Uterus (tissue), 4 donors: ENCODE measurements around the gene XPC. TPM values are rescaled to one million over a fixed set of nuclear protein-coding genes. Genes with fewer than 3 reads are reported as not detected.
A peak's percentile ranks its signal among the peaks of the same experiment; 100 is the strongest.

Experiments
- DNase-seq, 2 donors: peaks; one replicate each; pipeline ENCODE4 v3.0.0-alpha.2; 2019 to 2020
- H3K27ac ChIP-seq, 2 donors: fragments of 200-600 bp; sonication (generic); 1 replicate in 1 of 2; 2 replicates in 1 of 2; pipeline ENCODE4 v1.5.1; 2016 to 2018
- H3K27me3 ChIP-seq, 2 donors: fragments of 200-600 bp; sonication (generic); one replicate each; pipeline ENCODE4 v1.5.1; 2018 to 2019; ENCODE audit warnings: control low read depth in 1 of 2
- H3K36me3 ChIP-seq, 2 donors: fragments of 200-600 bp; sonication (generic); one replicate each; pipeline ENCODE4 v1.5.1; 2019; ENCODE audit warnings: control low read depth in 1 of 2
- H3K4me1 ChIP-seq, 2 donors: fragments of 200-600 bp; sonication (generic); one replicate each; pipeline ENCODE4 v1.5.1; 2018 to 2019; ENCODE audit warnings: control low read depth in 1 of 2
- H3K4me3 ChIP-seq, 2 donors: fragments of 200-600 bp; sonication (generic); 1 replicate in 1 of 2; 2 replicates in 1 of 2; pipeline ENCODE4 v1.5.1; 2018 to 2019; ENCODE audit warnings: mild to moderate bottlenecking in 1 of 2
- H3K9me3 ChIP-seq, 2 donors: fragments of 200-600 bp; sonication (generic); one replicate each; pipeline ENCODE4 v1.5.1; 2019; ENCODE audit warnings: control low read depth in 1 of 2
- POLR2A ChIP-seq, 2 donors: fragments of 450-650 bp; IDR thresholded peaks; one replicate each; pipeline ENCODE4 v1.6.1; 2016; ENCODE audit warnings: antibody characterized with exemption in 2 of 2, mild to moderate bottlenecking in 1 of 2, moderate library complexity in 1 of 2
- intact Hi-C: fragments of 100-400 bp; cut with DNase I; formaldehyde crosslinking; loops from one replicate; pipeline ENCODE4 v1.15.1; 2023; ENCODE audit warnings: low total_unique reads
- total RNA-seq, 4 donors: library from RNA; depleted of rRNA in 3 of 4; stranded (reverse); fragments of >200 nt in 3 of 4; gene quantifications; one replicate each; pipeline versions ENCODE4 v1.1.0 to v1.2.4, GENCODE V29; 2014 to 2023
- TF ChIP-seq, protein P1 (sequence below), 4 experiments: fragments of 200-600 bp in 2 of 4; fragments of 450-650 bp in 2 of 4; sonication (generic) in 2 of 4; IDR thresholded peaks; one replicate each; pipeline ENCODE4 v1.5.1; 2016 to 2019; ENCODE audit warnings: antibody characterized with exemption in 4 of 4, mild to moderate bottlenecking in 2 of 4, moderate library complexity in 1 of 4
- donor health status: DM: yes; HTN: yes; CAD: no.

Gene XPC
- total RNA-seq, 4 donors from 2014 or later, result 15.3 to 85.8 (median 48.5) TPM

DNA sequence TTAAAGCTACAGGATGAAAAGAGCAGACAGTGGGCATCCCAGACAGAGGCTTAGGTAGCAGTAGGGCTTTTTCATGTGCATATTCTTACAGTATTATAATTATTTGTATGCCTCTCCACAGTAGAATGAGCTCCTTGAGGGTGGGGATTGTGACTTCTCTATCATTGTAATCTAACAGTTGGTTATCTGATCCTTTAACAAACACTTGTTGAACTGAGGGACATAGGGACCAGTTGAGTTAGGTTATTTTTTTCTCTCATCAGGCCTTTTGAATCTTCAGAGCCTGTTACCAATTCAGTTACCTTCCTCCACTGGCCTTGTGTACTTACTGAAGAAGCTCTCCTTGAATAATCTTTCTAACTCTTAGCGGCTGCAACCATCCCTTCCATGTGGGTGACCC is 1.4 kb upstream of the XPC start:
- H3K36me3 ChIP-seq, result no peaks in the 10 kb centered on the region
- H3K27ac ChIP-seq, result no peak overlapping the region
- no peak for TF ChIP-seq POLR2A (IDR thresholded peaks at IDR 0.05)
- TF ChIP-seq, protein P1, sequence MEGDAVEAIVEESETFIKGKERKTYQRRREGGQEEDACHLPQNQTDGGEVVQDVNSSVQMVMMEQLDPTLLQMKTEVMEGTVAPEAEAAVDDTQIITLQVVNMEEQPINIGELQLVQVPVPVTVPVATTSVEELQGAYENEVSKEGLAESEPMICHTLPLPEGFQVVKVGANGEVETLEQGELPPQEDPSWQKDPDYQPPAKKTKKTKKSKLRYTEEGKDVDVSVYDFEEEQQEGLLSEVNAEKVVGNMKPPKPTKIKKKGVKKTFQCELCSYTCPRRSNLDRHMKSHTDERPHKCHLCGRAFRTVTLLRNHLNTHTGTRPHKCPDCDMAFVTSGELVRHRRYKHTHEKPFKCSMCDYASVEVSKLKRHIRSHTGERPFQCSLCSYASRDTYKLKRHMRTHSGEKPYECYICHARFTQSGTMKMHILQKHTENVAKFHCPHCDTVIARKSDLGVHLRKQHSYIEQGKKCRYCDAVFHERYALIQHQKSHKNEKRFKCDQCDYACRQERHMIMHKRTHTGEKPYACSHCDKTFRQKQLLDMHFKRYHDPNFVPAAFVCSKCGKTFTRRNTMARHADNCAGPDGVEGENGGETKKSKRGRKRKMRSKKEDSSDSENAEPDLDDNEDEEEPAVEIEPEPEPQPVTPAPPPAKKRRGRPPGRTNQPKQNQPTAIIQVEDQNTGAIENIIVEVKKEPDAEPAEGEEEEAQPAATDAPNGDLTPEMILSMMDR (IDR thresholded peaks at IDR 0.05), result no peak
- DNase-seq, result no peak
- H3K4me1 ChIP-seq, result peaks cover 3 to 5% of the 10 kb centered on the region in 2 donors
- H3K27me3 ChIP-seq, result no peaks in the 10 kb centered on the region
- no peaks in the 10 kb centered on the region for H3K9me3 ChIP-seq
- intact Hi-C loops, result loop anchor here (10.0 kb wide), 1 partner anchor 55 kb away; the partner anchor contains the start of genes CHCHD4 and TMEM43
- no peak overlapping the region for H3K4me3 ChIP-seq

DNA sequence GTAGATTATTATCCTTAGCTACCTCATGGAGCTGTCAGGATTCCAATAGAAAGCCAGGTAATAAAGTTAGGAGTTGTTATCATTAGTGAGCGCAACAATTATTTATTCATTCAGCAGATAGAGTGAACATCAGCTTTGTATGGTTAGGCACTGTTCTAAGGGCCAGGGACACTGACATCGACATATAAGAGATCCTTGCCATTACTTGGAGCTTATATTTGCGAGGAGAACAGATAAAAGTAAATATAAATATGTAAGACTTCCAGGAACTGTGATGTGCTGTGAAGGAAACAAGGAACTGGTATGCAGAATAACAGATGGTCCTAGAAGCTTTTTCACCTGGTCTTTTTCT is 689 bp upstream of the XPC start:
- TF ChIP-seq POLR2A (IDR thresholded peaks at IDR 0.05), result no peak
- TF ChIP-seq, protein P1 (IDR thresholded peaks at IDR 0.05), result no peak
- H3K4me3 ChIP-seq, result peak overlapping the region; percentile 62 to 68
- no peak for DNase-seq
- H3K9me3 ChIP-seq, result no peaks in the 10 kb centered on the region
- H3K36me3 ChIP-seq, result no peaks in the 10 kb centered on the region
- H3K27ac ChIP-seq, result peak overlapping the region; percentile 84 to 90
- intact Hi-C loops, result loop anchor here (10.0 kb wide), 1 partner anchor 54 kb away; the partner anchor contains the start of genes CHCHD4 and TMEM43
- peaks cover 3 to 5% of the 10 kb centered on the region in 2 donors for H3K4me1 ChIP-seq
- H3K27me3 ChIP-seq, result no peaks in the 10 kb centered on the region

DNA sequence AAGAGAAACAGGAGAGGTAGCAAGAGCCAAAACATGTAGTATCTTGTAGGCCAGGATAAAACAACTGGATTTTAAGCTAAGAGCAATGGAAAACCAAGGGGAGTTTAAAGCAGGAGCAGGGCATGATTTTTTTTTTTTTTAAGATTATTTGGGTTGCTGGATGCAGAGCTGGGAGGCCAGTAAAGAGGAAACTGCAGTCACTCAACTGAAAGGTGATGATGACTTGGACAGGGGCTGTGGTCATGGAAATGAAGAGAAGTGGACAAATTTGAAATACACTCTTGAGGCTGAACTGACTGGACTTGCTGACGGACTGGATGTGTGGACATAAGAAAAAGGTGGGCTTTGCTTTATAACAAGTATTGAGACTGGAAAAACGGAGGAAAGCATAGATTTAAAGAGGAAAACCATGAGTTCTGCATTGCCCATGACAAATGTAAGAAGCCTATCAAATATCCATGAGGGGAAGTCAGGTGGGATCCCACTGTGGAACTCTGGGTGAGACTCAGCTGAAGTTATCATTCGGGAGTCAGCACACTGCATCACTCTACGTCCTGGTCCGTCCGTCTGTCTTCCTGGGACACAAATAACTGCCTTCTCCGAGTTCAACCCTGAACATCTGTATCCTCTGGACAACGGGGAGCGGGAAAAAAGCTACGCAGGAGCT is 688 bp downstream of the XPC start:
- Histone ChIP-seq H3K9me3 (no peaks in the 10 kb centered on the region), H3K27ac (peak overlapping the region; percentile 90 to 96), H3K4me1 (peaks cover 3 to 5% of the 10 kb centered on the region in 2 donors), H3K36me3 (no peaks in the 10 kb centered on the region), H3K27me3 (no peaks in the 10 kb centered on the region), H3K4me3 (peak overlapping the region; percentile 62 to 85)
- TF ChIP-seq, protein P1 (IDR thresholded peaks at IDR 0.05), result no peak
- TF ChIP-seq POLR2A (IDR thresholded peaks at IDR 0.05), result no peak
- DNase-seq, result no peak
- intact Hi-C loops, result loop anchor here (10.0 kb wide), 1 partner anchor 53 kb away; the partner anchor contains the start of genes CHCHD4 and TMEM43

DNA sequence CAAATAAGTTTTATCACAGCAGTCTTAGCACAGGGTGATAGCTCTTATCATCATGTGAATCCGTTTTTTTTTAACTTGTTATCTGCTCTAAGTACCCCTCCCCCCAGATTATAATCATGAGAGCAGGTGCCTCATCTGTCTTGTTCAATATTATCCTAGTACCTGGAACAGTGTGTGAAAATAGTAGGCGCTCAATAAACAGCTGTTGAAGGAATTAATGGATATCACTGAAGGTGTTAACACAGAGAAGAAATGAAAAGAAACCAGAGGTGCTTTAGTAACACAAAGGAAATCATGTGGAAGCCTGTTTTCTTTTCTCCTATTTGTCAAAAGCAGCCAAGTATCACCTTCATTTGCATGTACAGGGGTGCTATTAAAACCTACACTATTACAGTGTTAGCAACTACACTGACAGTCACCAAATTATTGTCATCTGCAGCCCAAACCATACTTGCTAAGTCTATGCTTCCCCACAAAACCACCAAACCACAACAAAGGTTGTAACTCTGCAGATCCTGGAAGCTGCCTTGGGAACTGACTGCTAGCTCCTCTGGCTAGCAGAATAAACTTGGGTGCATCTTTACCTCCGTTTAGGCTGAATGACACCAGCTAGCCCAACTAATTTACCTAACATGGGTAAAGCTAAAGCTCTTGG is 2.9 kb downstream of the XPC start:
- intact Hi-C loops, result loop anchor here (10.0 kb wide), 1 partner anchor 51 kb away; the partner anchor contains the start of genes CHCHD4 and TMEM43
- no peaks in the 10 kb centered on the region for H3K36me3 ChIP-seq
- no peaks in the 10 kb centered on the region for H3K27me3 ChIP-seq
- no peak for DNase-seq
- H3K9me3 ChIP-seq, result no peaks in the 10 kb centered on the region
- H3K4me3 ChIP-seq, result no peak overlapping the region
- no peak for TF ChIP-seq POLR2A (IDR thresholded peaks at IDR 0.05)
- TF ChIP-seq, protein P1 (IDR thresholded peaks at IDR 0.05), result no peak
- peaks cover 3 to 5% of the 10 kb centered on the region in 2 donors for H3K4me1 ChIP-seq
- H3K27ac ChIP-seq, result no peak overlapping the region

DNA sequence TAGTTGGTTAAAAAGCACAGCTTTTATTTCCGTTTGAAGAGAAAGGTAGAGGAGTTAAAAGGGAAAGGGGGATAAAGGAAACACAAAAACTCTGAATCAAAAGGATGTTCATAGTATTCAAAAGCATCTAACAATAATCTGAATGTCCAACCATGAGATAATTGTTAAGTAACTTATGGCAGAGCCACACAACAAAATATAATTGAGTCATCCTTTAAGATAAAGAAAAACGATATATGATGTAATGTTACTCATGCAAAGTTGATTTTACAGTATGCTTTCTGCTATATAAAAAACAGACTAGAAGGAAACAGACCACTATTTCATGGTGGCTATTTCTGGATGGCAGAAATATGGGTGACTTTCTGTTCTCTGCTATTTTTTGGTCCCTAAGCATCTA is 3.9 kb downstream of the XPC start:
- H3K27me3 ChIP-seq, result no peaks in the 10 kb centered on the region
- no peak overlapping the region for H3K4me3 ChIP-seq
- TF ChIP-seq, protein P1 (IDR thresholded peaks at IDR 0.05), result no peak
- no peak for TF ChIP-seq POLR2A (IDR thresholded peaks at IDR 0.05)
- no peak for DNase-seq
- H3K27ac ChIP-seq, result no peak overlapping the region
- no peaks in the 10 kb centered on the region for H3K36me3 ChIP-seq
- peaks cover 3 to 5% of the 10 kb centered on the region in 2 donors for H3K4me1 ChIP-seq
- intact Hi-C loops, result loop anchor here (10.0 kb wide), 1 partner anchor 50 kb away; the partner anchor contains the start of genes CHCHD4 and TMEM43
- no peaks in the 10 kb centered on the region for H3K9me3 ChIP-seq
